PC-3 (cell line): ENCODE measurements around the gene HLA-DPA1.

ENCODE experiments used
- EZH2 ChIP-seq: fragments of 300-600 bp; sonication (generic); IDR thresholded peaks from one replicate; pipeline ENCODE4 v1.6.1; 2017; ENCODE audit warnings: antibody characterized with exemption, mild to moderate bottlenecking, low read length; ENCODE audit not compliant: unreplicated experiment
- TF ChIP-seq, protein P1 (sequence below): fragments of 300-600 bp; sonication (generic); conservative IDR thresholded peaks from 2 replicates; pipeline ENCODE4 v1.5.1; 2017; ENCODE audit warnings: antibody characterized with exemption, low read depth, mild to moderate bottlenecking, low read length

DNA sequence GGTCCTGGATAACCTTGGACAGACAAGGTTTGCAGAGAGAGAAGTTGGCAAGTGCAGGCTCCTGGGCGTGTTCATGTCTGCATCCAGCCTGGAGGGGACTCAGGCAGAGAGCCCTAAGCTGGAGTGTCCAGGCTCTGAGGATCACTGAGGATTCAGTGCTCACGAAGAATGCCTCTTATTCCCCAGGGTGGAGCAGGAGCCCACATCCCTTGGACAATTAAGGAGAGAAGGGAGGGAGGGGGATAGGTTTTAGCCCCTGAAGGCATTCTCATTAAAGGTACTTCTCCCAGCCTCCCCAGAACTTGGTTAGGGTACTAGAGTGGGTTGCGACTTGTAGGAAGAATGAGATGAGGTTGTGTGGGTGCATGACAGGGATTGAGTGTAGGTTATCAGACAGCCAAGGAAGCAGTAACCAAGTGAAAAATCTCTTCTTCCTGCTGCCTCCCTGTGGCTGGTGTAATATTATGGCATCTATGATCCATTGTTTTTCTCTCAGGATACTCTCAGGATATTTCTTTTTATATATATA, 3.0 kb upstream of the HLA-DPA1 start:
- TF ChIP-seq EZH2: no peak
- TF ChIP-seq, protein P1, sequence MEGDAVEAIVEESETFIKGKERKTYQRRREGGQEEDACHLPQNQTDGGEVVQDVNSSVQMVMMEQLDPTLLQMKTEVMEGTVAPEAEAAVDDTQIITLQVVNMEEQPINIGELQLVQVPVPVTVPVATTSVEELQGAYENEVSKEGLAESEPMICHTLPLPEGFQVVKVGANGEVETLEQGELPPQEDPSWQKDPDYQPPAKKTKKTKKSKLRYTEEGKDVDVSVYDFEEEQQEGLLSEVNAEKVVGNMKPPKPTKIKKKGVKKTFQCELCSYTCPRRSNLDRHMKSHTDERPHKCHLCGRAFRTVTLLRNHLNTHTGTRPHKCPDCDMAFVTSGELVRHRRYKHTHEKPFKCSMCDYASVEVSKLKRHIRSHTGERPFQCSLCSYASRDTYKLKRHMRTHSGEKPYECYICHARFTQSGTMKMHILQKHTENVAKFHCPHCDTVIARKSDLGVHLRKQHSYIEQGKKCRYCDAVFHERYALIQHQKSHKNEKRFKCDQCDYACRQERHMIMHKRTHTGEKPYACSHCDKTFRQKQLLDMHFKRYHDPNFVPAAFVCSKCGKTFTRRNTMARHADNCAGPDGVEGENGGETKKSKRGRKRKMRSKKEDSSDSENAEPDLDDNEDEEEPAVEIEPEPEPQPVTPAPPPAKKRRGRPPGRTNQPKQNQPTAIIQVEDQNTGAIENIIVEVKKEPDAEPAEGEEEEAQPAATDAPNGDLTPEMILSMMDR: no peak
